ENCODE data around the gene BANP.
"Not testable (repeated sequence)": the region's sequence is repeated elsewhere in the genome, so short reads cannot be mapped to it uniquely, and the experiment has no call there.

Gene BANP

DNA sequence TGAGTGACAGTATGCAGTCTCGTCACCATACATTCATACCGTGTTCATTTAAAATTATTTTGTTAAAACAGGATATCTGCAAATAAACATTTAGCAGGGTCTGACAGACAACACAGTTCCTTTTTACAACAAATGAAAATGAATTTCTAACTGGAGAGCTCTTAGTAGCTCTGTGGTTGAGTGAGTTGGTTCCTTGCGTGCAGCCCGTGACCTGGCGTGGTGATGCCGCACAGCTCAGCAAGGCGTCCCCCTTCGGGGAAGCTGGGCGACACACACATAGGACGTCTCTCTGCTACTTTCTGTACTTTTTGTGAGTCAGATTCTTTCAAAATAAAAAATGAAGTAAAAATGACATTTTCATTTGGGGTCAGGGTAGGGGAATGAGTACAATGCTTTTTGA is 86.1 kb downstream of the BANP start:
- not testable (repeated sequence) for H3K36me3 ChIP-seq (ENCODE audit: control insufficient read depth, insufficient read depth, low read length); H3K27me3 ChIP-seq (ENCODE audit: control insufficient read depth, insufficient read depth, low read length); H3K4me1 ChIP-seq (ENCODE audit: control insufficient read depth, insufficient read depth, low read length); H3K4me3 ChIP-seq (ENCODE audit: low read length); H3K9me3 ChIP-seq (ENCODE audit: control insufficient read depth, low read length); H3K9ac ChIP-seq (ENCODE audit: low read length)

- not testable (repeated sequence) for H3K9me3 ChIP-seq (ENCODE audit: control insufficient read depth, low read length); H3K36me3 ChIP-seq (ENCODE audit: control insufficient read depth, insufficient read depth, low read length); H3K27me3 ChIP-seq (ENCODE audit: control insufficient read depth, insufficient read depth, low read length); H3K4me1 ChIP-seq (ENCODE audit: control insufficient read depth, insufficient read depth, low read length); H3K9ac ChIP-seq (ENCODE audit: low read length); H3K4me3 ChIP-seq (ENCODE audit: low read length)
Measured at GRCh38 chr16:88037876-88038525, 86.8 kb downstream of the BANP start.

DNA sequence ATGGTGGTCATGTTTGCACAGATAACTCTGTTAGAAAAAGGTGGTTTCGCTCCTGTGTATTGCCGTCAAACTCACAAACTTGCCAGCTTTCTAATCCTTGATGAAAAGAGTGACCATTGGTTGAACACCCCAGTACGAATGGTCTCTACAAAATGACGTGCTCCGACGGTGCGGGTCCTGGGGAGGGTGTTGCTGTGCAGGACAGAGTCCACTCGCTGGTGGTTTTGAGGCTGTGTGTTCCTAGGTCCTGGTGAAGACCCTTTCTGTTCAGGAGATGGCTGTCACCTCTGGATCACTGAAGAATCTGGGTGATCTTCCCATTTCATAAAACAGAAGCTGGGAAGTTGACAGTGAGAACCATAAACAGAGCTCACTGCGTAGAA is 87.3 kb downstream of the BANP start:
- H3K4me3 ChIP-seq (ENCODE audit: low read length); H3K36me3 ChIP-seq (ENCODE audit: control insufficient read depth, insufficient read depth, low read length); H3K9ac ChIP-seq (ENCODE audit: low read length); H3K9me3 ChIP-seq (ENCODE audit: control insufficient read depth, low read length); H3K4me1 ChIP-seq (ENCODE audit: control insufficient read depth, insufficient read depth, low read length); H3K27me3 ChIP-seq (ENCODE audit: control insufficient read depth, insufficient read depth, low read length): not testable (repeated sequence)

DNA sequence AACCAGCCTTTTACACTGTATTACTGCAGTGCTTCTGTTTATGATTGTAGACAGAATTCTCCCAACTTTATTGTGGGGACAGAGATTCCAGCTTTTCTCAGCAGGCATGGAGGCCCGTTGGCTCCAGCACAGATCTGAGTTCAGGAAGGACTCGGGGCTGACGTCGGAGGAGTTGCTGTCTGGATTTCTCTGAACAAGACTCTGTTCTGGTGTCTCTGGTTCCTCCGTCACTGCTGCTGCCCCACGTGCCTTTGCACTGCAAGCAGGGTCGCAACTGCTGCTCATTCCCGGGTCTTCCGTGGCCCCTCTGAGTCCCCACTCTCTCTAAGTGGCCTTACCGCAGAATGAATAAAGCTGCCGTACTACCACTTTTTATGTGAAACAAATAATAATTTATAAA is 88.4 kb downstream of the BANP start:
- Histone ChIP-seq H3K4me1 (ENCODE audit: control insufficient read depth, insufficient read depth, low read length) (no peaks in the 10 kb centered on the region), H3K36me3 (ENCODE audit: control insufficient read depth, insufficient read depth, low read length) (no peaks in the 10 kb centered on the region), H3K9ac (ENCODE audit: low read length) (no peak overlapping the region), H3K9me3 (ENCODE audit: control insufficient read depth, low read length) (no peaks in the 10 kb centered on the region), H3K4me3 (ENCODE audit: low read length) (no peak overlapping the region), H3K27me3 (ENCODE audit: control insufficient read depth, insufficient read depth, low read length) (no peaks in the 10 kb centered on the region)

DNA sequence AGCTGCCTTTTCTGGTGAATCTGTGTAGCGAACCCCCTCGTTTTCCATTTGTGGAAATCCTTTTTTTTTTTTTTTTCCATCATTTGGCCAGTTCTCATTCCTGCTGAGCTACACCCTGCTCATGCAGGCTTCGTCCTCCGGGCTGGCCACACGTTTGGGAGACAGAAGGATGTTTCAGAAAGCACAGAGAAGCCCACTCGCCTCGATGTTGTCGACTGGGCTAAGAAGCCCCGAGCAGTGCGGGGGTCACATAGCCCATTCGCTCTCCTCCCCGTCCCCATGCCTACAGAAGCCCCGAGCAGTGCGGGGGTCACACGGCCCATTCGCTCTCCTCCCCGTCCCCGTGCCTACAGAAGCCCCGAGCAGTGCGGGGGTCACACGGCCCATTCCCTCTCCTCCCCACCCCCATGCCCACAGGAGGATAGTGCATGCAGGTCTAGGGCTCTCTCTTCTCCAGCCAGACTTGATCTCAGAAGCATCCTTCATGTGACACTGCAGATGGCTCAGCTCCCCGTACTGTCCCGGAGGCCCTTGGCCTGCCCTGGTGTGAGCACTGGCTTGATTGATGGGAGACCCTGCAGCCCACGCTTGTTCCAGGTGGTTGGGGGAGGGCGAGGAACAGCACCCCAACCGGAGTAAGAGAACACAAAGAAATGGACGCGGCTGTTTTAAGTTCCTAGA is 89.1 kb downstream of the BANP start:
- not testable (repeated sequence) for H3K27me3 ChIP-seq (ENCODE audit: control insufficient read depth, insufficient read depth, low read length); H3K9me3 ChIP-seq (ENCODE audit: control insufficient read depth, low read length); H3K9ac ChIP-seq (ENCODE audit: low read length); H3K4me1 ChIP-seq (ENCODE audit: control insufficient read depth, insufficient read depth, low read length); H3K36me3 ChIP-seq (ENCODE audit: control insufficient read depth, insufficient read depth, low read length); H3K4me3 ChIP-seq (ENCODE audit: low read length)

- not testable (repeated sequence) for H3K27me3 ChIP-seq (ENCODE audit: control insufficient read depth, insufficient read depth, low read length); H3K9me3 ChIP-seq (ENCODE audit: control insufficient read depth, low read length); H3K4me1 ChIP-seq (ENCODE audit: control insufficient read depth, insufficient read depth, low read length); H3K36me3 ChIP-seq (ENCODE audit: control insufficient read depth, insufficient read depth, low read length); H3K9ac ChIP-seq (ENCODE audit: low read length); H3K4me3 ChIP-seq (ENCODE audit: low read length)
Measured at GRCh38 chr16:88040877-88041244, 89.6 kb downstream of the BANP start.

GRCh38 chr16:88041506-88041905 is 90.3 kb downstream of the BANP start:
- H3K36me3 ChIP-seq (ENCODE audit: control insufficient read depth, insufficient read depth, low read length); H3K4me1 ChIP-seq (ENCODE audit: control insufficient read depth, insufficient read depth, low read length); H3K4me3 ChIP-seq (ENCODE audit: low read length); H3K27me3 ChIP-seq (ENCODE audit: control insufficient read depth, insufficient read depth, low read length); H3K9me3 ChIP-seq (ENCODE audit: control insufficient read depth, low read length); H3K9ac ChIP-seq (ENCODE audit: low read length): not testable (repeated sequence)

GRCh38 chr16:88041986-88042562 is 90.8 kb downstream of the BANP start:
- not testable (repeated sequence) for H3K9ac ChIP-seq (ENCODE audit: low read length); H3K9me3 ChIP-seq (ENCODE audit: control insufficient read depth, low read length); H3K4me1 ChIP-seq (ENCODE audit: control insufficient read depth, insufficient read depth, low read length); H3K36me3 ChIP-seq (ENCODE audit: control insufficient read depth, insufficient read depth, low read length); H3K27me3 ChIP-seq (ENCODE audit: control insufficient read depth, insufficient read depth, low read length); H3K4me3 ChIP-seq (ENCODE audit: low read length)

- not testable (repeated sequence) for H3K36me3 ChIP-seq (ENCODE audit: control insufficient read depth, insufficient read depth, low read length); H3K4me1 ChIP-seq (ENCODE audit: control insufficient read depth, insufficient read depth, low read length); H3K27me3 ChIP-seq (ENCODE audit: control insufficient read depth, insufficient read depth, low read length); H3K9ac ChIP-seq (ENCODE audit: low read length); H3K9me3 ChIP-seq (ENCODE audit: control insufficient read depth, low read length); H3K4me3 ChIP-seq (ENCODE audit: low read length)
Measured at GRCh38 chr16:88043208-88043910, 92.1 kb downstream of the BANP start.

DNA sequence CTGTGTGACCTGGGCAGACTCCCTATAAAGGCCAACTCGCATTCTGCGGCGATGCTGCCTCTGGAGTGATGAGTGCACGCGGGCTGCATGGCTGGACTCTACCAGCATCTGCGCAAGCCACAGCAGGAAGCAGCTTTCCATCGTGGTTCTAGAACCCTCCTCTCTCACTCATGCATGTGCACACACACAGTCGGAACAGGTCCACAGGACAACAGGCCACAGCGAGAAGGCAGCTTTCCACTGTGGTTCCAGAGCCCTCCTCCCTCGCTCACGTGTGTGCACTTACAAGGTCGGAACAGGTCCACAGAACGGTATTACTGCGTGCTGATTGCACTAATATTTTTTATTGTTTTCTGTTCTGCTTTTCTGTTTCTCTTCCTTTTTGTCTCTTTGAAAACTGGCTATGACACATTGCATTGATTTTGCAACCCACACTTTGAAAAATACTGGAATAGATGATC is 92.9 kb downstream of the BANP start:
- H3K4me1 ChIP-seq (ENCODE audit: control insufficient read depth, insufficient read depth, low read length); H3K36me3 ChIP-seq (ENCODE audit: control insufficient read depth, insufficient read depth, low read length); H3K9me3 ChIP-seq (ENCODE audit: control insufficient read depth, low read length); H3K27me3 ChIP-seq (ENCODE audit: control insufficient read depth, insufficient read depth, low read length); H3K9ac ChIP-seq (ENCODE audit: low read length); H3K4me3 ChIP-seq (ENCODE audit: low read length): not testable (repeated sequence)

DNA sequence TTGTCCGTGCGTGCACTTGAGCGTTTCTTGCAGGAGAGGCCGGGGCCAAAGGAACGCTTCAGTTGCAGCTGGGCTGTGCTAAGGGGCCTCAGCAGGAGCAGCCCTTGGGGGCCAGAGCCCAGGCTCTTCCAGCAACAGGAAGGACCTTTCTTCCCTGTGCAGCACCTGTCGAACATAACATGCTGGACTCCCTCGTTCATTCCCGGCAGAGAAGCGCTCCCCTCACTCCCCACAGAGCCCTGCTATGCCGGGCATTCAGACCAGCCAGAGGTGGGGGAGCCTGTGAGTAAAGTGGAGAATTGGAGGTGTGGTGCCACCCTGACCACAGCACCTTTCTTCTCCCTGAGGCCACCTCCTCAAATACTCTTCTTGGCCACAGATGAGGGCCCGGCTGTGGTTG is 94.1 kb downstream of the BANP start:
- not testable (repeated sequence) for H3K4me3 ChIP-seq (ENCODE audit: low read length); H3K36me3 ChIP-seq (ENCODE audit: control insufficient read depth, insufficient read depth, low read length); H3K9ac ChIP-seq (ENCODE audit: low read length); H3K4me1 ChIP-seq (ENCODE audit: control insufficient read depth, insufficient read depth, low read length); H3K27me3 ChIP-seq (ENCODE audit: control insufficient read depth, insufficient read depth, low read length); H3K9me3 ChIP-seq (ENCODE audit: control insufficient read depth, low read length)

DNA sequence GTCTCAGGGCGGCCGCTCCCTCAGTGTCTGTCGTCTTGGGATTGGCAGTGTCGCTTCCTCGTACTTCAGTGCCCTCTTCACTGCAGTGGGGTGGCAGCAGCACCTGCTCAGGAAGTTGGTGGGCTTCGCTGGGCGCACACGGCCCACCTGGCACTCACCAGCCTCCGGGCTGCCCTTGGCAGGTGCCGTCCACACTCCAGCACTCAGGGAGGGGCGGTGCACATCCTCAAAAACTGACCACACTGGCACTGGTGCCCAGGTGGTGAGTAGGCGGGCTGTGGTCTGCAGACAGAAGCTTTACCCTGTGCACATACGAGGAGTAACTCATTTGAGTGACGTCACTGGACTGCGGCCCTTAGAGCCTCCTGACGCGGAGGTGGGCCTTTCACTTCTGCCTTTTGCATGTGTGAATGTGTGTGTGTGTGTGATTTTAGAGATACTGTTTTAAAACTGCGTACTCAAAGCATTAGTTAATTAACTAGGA is 94.6 kb downstream of the BANP start:
- Histone ChIP-seq H3K9me3 (ENCODE audit: control insufficient read depth, low read length) (no peaks in the 10 kb centered on the region), H3K9ac (ENCODE audit: low read length) (no peak overlapping the region), H3K36me3 (ENCODE audit: control insufficient read depth, insufficient read depth, low read length) (no peaks in the 10 kb centered on the region), H3K4me3 (ENCODE audit: low read length) (no peak overlapping the region), H3K27me3 (ENCODE audit: control insufficient read depth, insufficient read depth, low read length) (no peaks in the 10 kb centered on the region), H3K4me1 (ENCODE audit: control insufficient read depth, insufficient read depth, low read length) (no peaks in the 10 kb centered on the region)
